ENCODE results near the gene SYP.

GRCh38 chrX:49193542-49193964 lies 6.4 kb downstream of the SYP start:
- TF ChIP-seq POLR2A (IDR thresholded peaks at IDR 0.05) (no peak), POLR2AphosphoS5 (IDR thresholded peaks at IDR 0.05) (no peak), CTCF (IDR thresholded peaks at IDR 0.05) (no peak), EP300 (IDR thresholded peaks at IDR 0.05) (no peak)

Measured in suprapubic skin (tissue), 4 donors.